Vagina (tissue), 2 donors: ENCODE measurements around the gene PAWR. TPM values are rescaled to one million over a fixed set of nuclear protein-coding genes. Genes with fewer than 3 reads are reported as not detected.
"Not testable (repeated sequence)": the region's sequence is repeated elsewhere in the genome, so short reads cannot be mapped to it uniquely, and the experiment has no call there.

Experiments
- DNase-seq, 2 donors: peaks; one replicate each; pipeline ENCODE4 v3.0.0-alpha.2; 2017; ENCODE audit errors: extremely low spot score in 2 of 2
- H3K27ac ChIP-seq: fragments of 200-600 bp; sonication (generic); one replicate; pipeline ENCODE4 v1.5.1; 2019
- H3K27me3 ChIP-seq: fragments of 200-600 bp; sonication (generic); one replicate; pipeline ENCODE4 v1.5.1; 2019
- H3K36me3 ChIP-seq, 2 donors: fragments of 200-600 bp; sonication (generic); one replicate each; pipeline ENCODE4 v1.5.1; 2017 to 2019
- H3K4me1 ChIP-seq: fragments of 200-600 bp; sonication (generic); one replicate; pipeline ENCODE4 v1.5.1; 2019
- H3K4me3 ChIP-seq, 2 donors: fragments of 200-600 bp; sonication (generic); 1 replicate in 1 of 2; 2 replicates in 1 of 2; pipeline ENCODE4 v1.5.1; 2016 to 2019
- H3K9me3 ChIP-seq: fragments of 200-600 bp; sonication (generic); one replicate; pipeline ENCODE4 v1.5.1; 2019
- CTCF ChIP-seq, 3 experiments: fragments of 450-650 bp in 2 of 3; fragments of 200-600 bp in 1 of 3; sonication (generic) in 1 of 3; IDR thresholded peaks; one replicate each; pipeline ENCODE4 v1.5.1; 2017 to 2019; ENCODE audit warnings: antibody characterized with exemption in 3 of 3, mild to moderate bottlenecking in 2 of 3, moderate library complexity in 2 of 3
- POLR2A ChIP-seq, 2 donors: fragments of 450-650 bp; IDR thresholded peaks; one replicate each; pipeline ENCODE4 v1.6.1; 2017; ENCODE audit warnings: antibody characterized with exemption in 2 of 2, mild to moderate bottlenecking in 2 of 2, moderate library complexity in 2 of 2
- POLR2AphosphoS5 ChIP-seq, 2 donors: sonication (generic); formaldehyde crosslinking; IDR thresholded peaks; one replicate each; pipeline ENCODE4 v1.9.0; 2017; ENCODE audit warnings: antibody characterized with exemption in 2 of 2, mild to moderate bottlenecking in 2 of 2, low read depth in 1 of 2; ENCODE audit not compliant: insufficient read depth in 1 of 2
- intact Hi-C: fragments of 100-400 bp; cut with DNase I; formaldehyde crosslinking; loops from one replicate; pipeline ENCODE4 v1.15.1; 2023
- total RNA-seq: library from RNA; depleted of rRNA; stranded (reverse); fragments of >200 nt; gene quantifications from one replicate; pipeline ENCODE4 v1.2.3, GENCODE V29; 2016

Gene PAWR
- total RNA-seq, 1 donor from 2014 or later, result 103 TPM

GRCh38 chr12:79548610-79548924 lies 142.2 kb downstream of the PAWR start:
- no peak for DNase-seq
- intact Hi-C loops, result no loop called here
- no peak for TF ChIP-seq CTCF (IDR thresholded peaks at IDR 0.05)
- no peak for TF ChIP-seq POLR2A (IDR thresholded peaks at IDR 0.05)
- no peak for TF ChIP-seq POLR2AphosphoS5 (IDR thresholded peaks at IDR 0.05; ENCODE audit: insufficient read depth in 1 of 2, low read depth in 1 of 2)
- Histone ChIP-seq H3K27ac (no peak overlapping the region), H3K36me3 (no peaks in the 10 kb centered on the region), H3K4me1 (peaks cover 20% of the 10 kb centered on the region), H3K4me3 (no peak overlapping the region), H3K27me3 (no peaks in the 10 kb centered on the region), H3K9me3 (no peaks in the 10 kb centered on the region)

- Histone ChIP-seq H3K4me1 (peaks cover 20% of the 10 kb centered on the region), H3K9me3 (no peaks in the 10 kb centered on the region), H3K4me3 (no peak overlapping the region), H3K27me3 (no peaks in the 10 kb centered on the region), H3K27ac (no peak overlapping the region), H3K36me3 (no peaks in the 10 kb centered on the region)
- intact Hi-C loops, result no loop called here
- no peak for DNase-seq
- no peak for TF ChIP-seq POLR2A (IDR thresholded peaks at IDR 0.05)
- TF ChIP-seq CTCF (IDR thresholded peaks at IDR 0.05), result peak in 2 of 3 experiments; percentile 48 to 49
These were observed 142.8 kb downstream of the PAWR start for GRCh38 chr12:79547735-79548609.

- intact Hi-C loops, result no loop called here
- Histone ChIP-seq H3K27ac (no peak overlapping the region), H3K4me1 (peaks cover 20% of the 10 kb centered on the region), H3K4me3 (no peak overlapping the region), H3K9me3 (no peaks in the 10 kb centered on the region), H3K36me3 (no peaks in the 10 kb centered on the region), H3K27me3 (no peaks in the 10 kb centered on the region)
- DNase-seq, result no peak
- TF ChIP-seq POLR2A (IDR thresholded peaks at IDR 0.05) (no peak), POLR2AphosphoS5 (IDR thresholded peaks at IDR 0.05; ENCODE audit: insufficient read depth in 1 of 2, low read depth in 1 of 2) (no peak), CTCF (IDR thresholded peaks at IDR 0.05) (no peak)
These were observed 143.6 kb downstream of the PAWR start for GRCh38 chr12:79547044-79547734.

GRCh38 chr12:79546466-79547043 lies 144.2 kb downstream of the PAWR start:
- Histone ChIP-seq H3K4me3 (no peak overlapping the region), H3K27me3 (no peaks in the 10 kb centered on the region), H3K27ac (no peak overlapping the region), H3K4me1 (peaks cover 20% of the 10 kb centered on the region), H3K36me3 (no peaks in the 10 kb centered on the region), H3K9me3 (no peaks in the 10 kb centered on the region)
- no peak for DNase-seq
- TF ChIP-seq CTCF (IDR thresholded peaks at IDR 0.05), result no peak
- TF ChIP-seq POLR2A (IDR thresholded peaks at IDR 0.05), result no peak
- TF ChIP-seq POLR2AphosphoS5 (IDR thresholded peaks at IDR 0.05; ENCODE audit: insufficient read depth in 1 of 2, low read depth in 1 of 2), result no peak
- intact Hi-C loops, result no loop called here

- H3K27ac ChIP-seq, H3K27me3 ChIP-seq, H3K4me3 ChIP-seq, intact Hi-C loops, H3K9me3 ChIP-seq, DNase-seq, H3K36me3 ChIP-seq: not testable (repeated sequence)
- H3K4me1 ChIP-seq, result peaks cover 20% of the 10 kb centered on the region
These were observed 146.3 kb downstream of the PAWR start for GRCh38 chr12:79544439-79544838.
